ENCODE measurements around the gene RPL39. TPM values are rescaled to one million over a fixed set of nuclear protein-coding genes. Genes with fewer than 3 reads are reported as not detected.

Gene RPL39
- total RNA-seq, 1 donor from 2014 or later, result 3,684 TPM

- ChIA-PET CTCF (interaction anchor here (0.9 to 1.6 kb wide), 3 partner anchors 21 to 112 kb away, joined by 3 to 6 read pairs (median 6); partner anchors contain the start of gene RPL39), POLR2A (interaction anchor here (0.6 to 5.7 kb wide), 13 partner anchors 10 to 184 kb away, joined by 3 to 27 read pairs (median 6); partner anchors contain the start of genes NKRF, RPL39, SEPTIN6 and UBE2A)
- Mint-ChIP-seq H3K27me3 (no peaks in the 10 kb centered on the region), H3K9me3 (no peaks in the 10 kb centered on the region), H3K27ac (peak overlapping the region; percentile 86), H3K4me3 (peak overlapping the region; percentile 82), H3K36me3 (ENCODE audit: low read depth) (no peaks in the 10 kb centered on the region), H3K4me1 (peaks cover 74% of the 10 kb centered on the region)
- DNase-seq (peak; percentile 34), ATAC-seq (ENCODE audit: low read depth) (peak; percentile 5)
- no peak for TF ChIP-seq CTCF (IDR thresholded peaks at IDR 0.05)
- intact Hi-C loops (cut with micrococcal nuclease), result no loop called here
Measured at GRCh38 chrX:119758731-119759247, 32.6 kb downstream of the RPL39 start.

- TF ChIP-seq CTCF (IDR thresholded peaks at IDR 0.05), result no peak
- ChIA-PET POLR2A (interaction anchor here (0.6 to 5.7 kb wide), 16 partner anchors 9 to 186 kb away, joined by 3 to 27 read pairs (median 6); partner anchors contain the start of genes NKRF, RPL39, SEPTIN6 and UBE2A), CTCF (interaction anchor here (0.9 to 2.0 kb wide), 4 partner anchors 13 to 113 kb away, joined by 3 to 6 read pairs (median 5); partner anchors contain the start of gene RPL39)
- peak; percentile 35 for DNase-seq
- peak; percentile 29 for ATAC-seq (ENCODE audit: low read depth)
- Mint-ChIP-seq H3K27ac (peak within 1 kb of the TSS; percentile 98), H3K27me3 (no peaks in the 10 kb centered on the region), H3K4me1 (peaks cover 71% of the 10 kb centered on the region), H3K36me3 (ENCODE audit: low read depth) (no peaks in the 10 kb centered on the region), H3K4me3 (peak within 1 kb of the TSS; percentile 82), H3K9me3 (no peaks in the 10 kb centered on the region)
- intact Hi-C loops (cut with micrococcal nuclease), result no loop called here
Measured at GRCh38 chrX:119757979-119758730, 33.3 kb downstream of the RPL39 start, which contains the start of gene SOWAHD. Gene SOWAHD (plus strand): TSS chrX:119758588. CDS start chrX:119758668, 80 bp downstream.

- peaks cover 65% of the 10 kb centered on the region for H3K4me1 Mint-ChIP-seq
- peak overlapping the region; percentile 98 for H3K27ac Mint-ChIP-seq
- H3K36me3 Mint-ChIP-seq (ENCODE audit: low read depth), result no peaks in the 10 kb centered on the region
- intact Hi-C loops (cut with micrococcal nuclease), result no loop called here
- peak overlapping the region; percentile 82 for H3K4me3 Mint-ChIP-seq
- ATAC-seq (ENCODE audit: low read depth) (no peak), DNase-seq (no peak)
- CTCF ChIA-PET, result interaction anchor here (1.5 to 2.0 kb wide), 3 partner anchors 13 to 34 kb away, joined by 4 to 6 read pairs (median 6); partner anchors contain the start of gene RPL39
- H3K9me3 Mint-ChIP-seq, result no peaks in the 10 kb centered on the region
- H3K27me3 Mint-ChIP-seq, result no peaks in the 10 kb centered on the region
- no peak for TF ChIP-seq CTCF (IDR thresholded peaks at IDR 0.05)
- POLR2A ChIA-PET, result interaction anchor here (0.6 to 5.7 kb wide), 12 partner anchors 13 to 186 kb away, joined by 3 to 27 read pairs (median 8); partner anchors contain the start of genes NKRF, RPL39, SEPTIN6 and UBE2A
Measured at GRCh38 chrX:119757646-119757978, 33.8 kb downstream of the RPL39 start.

- no peak for TF ChIP-seq CTCF (IDR thresholded peaks at IDR 0.05)
- Mint-ChIP-seq H3K27ac (peak overlapping the region; percentile 98), H3K9me3 (no peaks in the 10 kb centered on the region), H3K27me3 (no peaks in the 10 kb centered on the region), H3K4me3 (peak overlapping the region; percentile 82), H3K36me3 (ENCODE audit: low read depth) (no peaks in the 10 kb centered on the region), H3K4me1 (peaks cover 62% of the 10 kb centered on the region)
- intact Hi-C loops (cut with micrococcal nuclease), result loop anchor here (1.0 kb wide), 4 partner anchors 7 to 241 kb away; partner anchors contain the start of gene RPL39
- ATAC-seq (ENCODE audit: low read depth) (no peak), DNase-seq (no peak)
- POLR2A ChIA-PET, result interaction anchor here (0.8 to 4.0 kb wide), 10 partner anchors 11 to 183 kb away, joined by 3 to 24 read pairs (median 5); partner anchors contain the start of genes RPL39, SEPTIN6 and UBE2A
- CTCF ChIA-PET, result interaction anchor here (2.0 kb wide), 1 partner anchor 14 kb away, joined by 4 read pairs; no protein-coding TSS in a partner anchor
Measured at GRCh38 chrX:119756926-119757635, 34.3 kb downstream of the RPL39 start.
